MCF 10A (cell line): ENCODE data around the gene PTPRN2. TPM values are rescaled to one million over a fixed set of nuclear protein-coding genes. Genes with fewer than 3 reads are reported as not detected.
"Not testable (repeated sequence)": the region's sequence is repeated elsewhere in the genome, so short reads cannot be mapped to it uniquely, and the experiment has no call there.

Source experiments
- BruUV-seq: library from RNA; stranded (reverse); fragments of 400-500 nt; replicated peaks from 2 replicates; lab custom pipeline; 2021; lab: Mats Ljungman, UMichigan
- CTCF ChIA-PET: fragments of 300-600 bp; sonication (Branson Sonifier 250); formaldehyde crosslinking; extraction: SDS; loops from one replicate; lab custom pipeline; 2021; ENCODE audit warnings: antibody characterized with exemption, inconsistent platforms; lab: Yijun Ruan, JAX
- POLR2A ChIA-PET: fragments of 300-600, 350-650 bp; sonication (Branson Sonifier 250); formaldehyde crosslinking; extraction: SDS; loops from one replicate; lab custom pipeline; 2020; ENCODE audit warnings: antibody characterized with exemption, inconsistent platforms; lab: Yijun Ruan, JAX
- DNase-seq: peaks from one replicate; pipeline ENCODE4 v3.0.0-alpha.2; 2018; ENCODE audit not compliant: unreplicated experiment
- H3K27ac Mint-ChIP-seq: one replicate; pipeline ENCODE4 v1.8.0; 2022; ENCODE audit warnings: mild to moderate bottlenecking, low read depth, mixed read lengths; ENCODE audit not compliant: unreplicated experiment
- H3K27me3 Mint-ChIP-seq: one replicate; pipeline ENCODE4 v1.8.0; 2022; ENCODE audit warnings: mixed read lengths; ENCODE audit not compliant: insufficient read depth, unreplicated experiment
- H3K36me3 Mint-ChIP-seq: one replicate; pipeline ENCODE4 v1.8.0; 2022; ENCODE audit warnings: mild to moderate bottlenecking, moderate library complexity, mixed read lengths; ENCODE audit not compliant: insufficient read depth, unreplicated experiment
- H3K4me1 Mint-ChIP-seq: one replicate; pipeline ENCODE4 v1.8.0; 2022; ENCODE audit warnings: mixed read lengths; ENCODE audit not compliant: insufficient read depth, unreplicated experiment
- H3K4me3 Mint-ChIP-seq: one replicate; pipeline ENCODE4 v1.8.0; 2022; ENCODE audit warnings: mild to moderate bottlenecking, moderate library complexity, mixed read lengths; ENCODE audit not compliant: unreplicated experiment
- H3K9me3 Mint-ChIP-seq: one replicate; pipeline ENCODE4 v1.8.0; 2022; ENCODE audit warnings: mixed read lengths; ENCODE audit not compliant: unreplicated experiment
- intact Hi-C: fragments of 100-400 bp; cut with micrococcal nuclease; formaldehyde crosslinking; loops from 2 replicates; pipeline ENCODE4 v1.14.1; 2022
- total RNA-seq: library from RNA; stranded (reverse); gene quantifications from 2 replicates; pipeline ENCODE4 v1.2.3, GENCODE V29; 2022
- TF ChIP-seq, protein P1 (sequence below): fragments of 200-600 bp; IDR thresholded peaks from one replicate; pipeline ENCODE4 v1.8.0; 2022; ENCODE audit warnings: antibody characterized with exemption, mild to moderate bottlenecking; ENCODE audit not compliant: unreplicated experiment

Gene PTPRN2
- total RNA-seq, 1 experiment from 2014 or later, result 4.5 TPM

DNA sequence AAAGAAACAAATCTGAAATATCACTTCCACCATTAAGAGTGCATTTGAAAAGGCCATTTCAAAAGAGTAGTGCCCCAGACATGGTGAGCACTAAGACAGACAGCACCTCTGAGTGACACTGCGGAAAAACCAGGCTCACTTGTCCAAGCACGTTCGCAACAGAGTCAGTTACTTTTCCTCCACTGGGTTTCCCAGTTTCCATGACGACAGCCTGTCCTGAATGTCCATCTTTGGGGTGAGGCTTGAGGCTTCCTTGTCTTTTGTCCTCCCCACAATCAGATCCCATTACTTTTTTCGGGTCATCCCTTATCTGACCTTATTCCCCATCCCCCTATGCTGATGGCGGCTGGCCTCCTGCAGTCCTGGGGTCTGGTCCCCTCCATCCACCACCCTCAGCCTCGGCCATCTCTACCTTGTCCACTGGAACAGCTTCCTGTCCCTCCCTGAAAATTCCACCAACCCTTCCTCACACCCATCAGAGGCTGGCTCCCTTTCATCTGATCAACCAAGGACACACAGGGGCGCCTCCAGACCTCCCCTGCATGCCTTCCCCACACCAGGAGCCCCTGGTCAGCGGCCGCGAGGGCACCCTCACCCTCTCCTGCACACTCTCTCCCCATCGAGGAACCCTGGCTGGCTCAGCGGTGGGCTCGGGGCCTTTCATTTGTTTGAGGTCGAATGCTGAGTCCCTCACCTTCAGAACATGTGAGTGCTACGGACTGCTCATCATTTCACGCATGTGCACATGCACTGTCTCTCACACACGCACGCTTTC, 887.2 kb downstream of the PTPRN2 start:
- no peak overlapping the region for H3K27ac Mint-ChIP-seq
- no peaks in the 10 kb centered on the region for H3K36me3 Mint-ChIP-seq
- CTCF ChIA-PET, result interaction anchor here (0.6 kb wide), 1 partner anchor 668 kb away, joined by 3 read pairs; no protein-coding TSS in a partner anchor
- intact Hi-C loops, result no loop called here
- no peak overlapping the region for H3K4me3 Mint-ChIP-seq
- BruUV-seq, result no TSS peak
- peaks cover 7% of the 10 kb centered on the region for H3K9me3 Mint-ChIP-seq
- no peaks in the 10 kb centered on the region for H3K4me1 Mint-ChIP-seq
- TF ChIP-seq, protein P1, sequence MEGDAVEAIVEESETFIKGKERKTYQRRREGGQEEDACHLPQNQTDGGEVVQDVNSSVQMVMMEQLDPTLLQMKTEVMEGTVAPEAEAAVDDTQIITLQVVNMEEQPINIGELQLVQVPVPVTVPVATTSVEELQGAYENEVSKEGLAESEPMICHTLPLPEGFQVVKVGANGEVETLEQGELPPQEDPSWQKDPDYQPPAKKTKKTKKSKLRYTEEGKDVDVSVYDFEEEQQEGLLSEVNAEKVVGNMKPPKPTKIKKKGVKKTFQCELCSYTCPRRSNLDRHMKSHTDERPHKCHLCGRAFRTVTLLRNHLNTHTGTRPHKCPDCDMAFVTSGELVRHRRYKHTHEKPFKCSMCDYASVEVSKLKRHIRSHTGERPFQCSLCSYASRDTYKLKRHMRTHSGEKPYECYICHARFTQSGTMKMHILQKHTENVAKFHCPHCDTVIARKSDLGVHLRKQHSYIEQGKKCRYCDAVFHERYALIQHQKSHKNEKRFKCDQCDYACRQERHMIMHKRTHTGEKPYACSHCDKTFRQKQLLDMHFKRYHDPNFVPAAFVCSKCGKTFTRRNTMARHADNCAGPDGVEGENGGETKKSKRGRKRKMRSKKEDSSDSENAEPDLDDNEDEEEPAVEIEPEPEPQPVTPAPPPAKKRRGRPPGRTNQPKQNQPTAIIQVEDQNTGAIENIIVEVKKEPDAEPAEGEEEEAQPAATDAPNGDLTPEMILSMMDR, result no peak
- peaks cover 7% of the 10 kb centered on the region for H3K27me3 Mint-ChIP-seq
- no peak for DNase-seq
- POLR2A ChIA-PET, result no interaction called here

DNA sequence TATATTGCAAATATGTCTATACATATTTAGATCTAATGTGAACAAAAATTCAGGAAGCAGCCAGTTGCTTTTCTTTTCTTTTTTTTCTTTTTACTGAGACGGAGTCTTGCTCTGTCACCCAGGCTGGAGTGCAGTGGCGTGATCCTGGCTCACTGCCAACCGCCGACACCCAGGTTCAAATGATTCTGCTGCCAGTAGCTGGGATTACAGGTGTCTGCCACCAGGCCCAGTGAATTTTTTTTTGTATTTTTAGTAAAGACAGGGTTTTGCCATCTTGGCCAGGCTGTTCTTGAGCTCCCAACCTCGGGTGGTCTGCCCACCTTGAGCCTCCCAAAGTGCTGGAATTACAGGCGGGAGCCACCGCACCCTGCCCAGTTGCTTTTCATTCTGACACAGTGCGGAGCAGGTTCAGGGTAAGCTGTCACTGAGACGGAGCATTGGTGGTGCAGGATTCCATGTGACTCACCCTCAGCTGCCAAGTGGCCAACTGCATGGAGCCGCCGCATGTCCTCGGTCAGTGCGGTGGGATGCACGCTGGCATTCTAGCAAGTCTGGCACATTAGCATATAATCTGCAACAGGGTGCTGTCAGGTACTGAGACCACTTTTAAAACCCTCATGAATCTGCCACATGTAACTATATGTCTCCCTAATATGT, 888.1 kb downstream of the PTPRN2 start:
- CTCF ChIA-PET, result interaction anchor here (0.6 kb wide), 1 partner anchor 1326 kb away, joined by 3 read pairs; no protein-coding TSS in a partner anchor
- H3K27me3 Mint-ChIP-seq, result peaks cover 7% of the 10 kb centered on the region

DNA sequence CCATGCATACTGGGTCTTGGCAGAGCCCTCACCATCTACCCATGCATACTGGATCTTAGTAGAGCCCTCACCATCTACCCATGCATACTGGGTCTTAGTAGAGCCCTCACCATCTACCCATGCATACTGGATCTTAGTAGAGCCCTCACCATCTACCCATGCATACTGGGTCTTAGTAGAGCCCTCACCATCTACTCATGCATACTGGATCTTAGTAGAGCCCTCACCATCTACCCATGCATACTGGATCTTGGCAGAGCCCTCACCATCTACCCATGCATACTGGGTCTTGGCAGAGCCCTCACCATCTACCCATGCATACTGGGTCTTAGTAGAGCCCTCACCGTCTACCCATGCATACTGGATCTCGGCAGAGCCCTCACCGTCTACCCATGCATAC, 890.3 kb downstream of the PTPRN2 start:
- intact Hi-C loops, BruUV-seq, H3K27me3 Mint-ChIP-seq, H3K4me1 Mint-ChIP-seq, H3K27ac Mint-ChIP-seq, POLR2A ChIA-PET, H3K36me3 Mint-ChIP-seq, CTCF ChIA-PET, DNase-seq, H3K4me3 Mint-ChIP-seq, H3K9me3 Mint-ChIP-seq: not testable (repeated sequence)

More for the DNA sequence above, 888.1 kb downstream of the PTPRN2 start:
- Mint-ChIP-seq H3K27ac (no peak overlapping the region), H3K4me3 (no peak overlapping the region), H3K36me3 (no peaks in the 10 kb centered on the region), H3K4me1 (no peaks in the 10 kb centered on the region), H3K9me3 (peaks cover 7% of the 10 kb centered on the region)
- TF ChIP-seq, protein P1, result no peak
- DNase-seq, result no peak
- intact Hi-C loops, result no loop called here
- POLR2A ChIA-PET, result no interaction called here
- BruUV-seq, result no TSS peak

DNA sequence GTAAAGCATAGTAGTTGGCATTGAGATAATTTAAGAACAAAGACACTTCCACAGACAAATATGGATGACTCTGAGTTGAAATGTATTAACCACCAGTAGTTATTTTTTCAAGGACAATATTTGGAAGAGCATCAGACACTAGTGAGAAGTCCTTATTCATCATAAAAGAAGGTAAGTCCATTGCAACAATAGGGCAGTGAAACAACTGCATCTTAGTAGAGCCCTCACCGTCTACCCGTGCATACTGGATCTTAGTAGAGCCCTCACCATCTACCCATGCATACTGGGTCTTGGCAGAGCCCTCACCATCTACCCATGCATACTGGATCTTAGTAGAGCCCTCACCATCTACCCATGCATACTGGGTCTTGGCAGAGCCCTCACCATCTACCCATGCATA, 892.0 kb downstream of the PTPRN2 start:
- BruUV-seq, intact Hi-C loops, CTCF ChIA-PET, DNase-seq, H3K27me3 Mint-ChIP-seq, H3K4me1 Mint-ChIP-seq, H3K4me3 Mint-ChIP-seq, H3K27ac Mint-ChIP-seq, H3K36me3 Mint-ChIP-seq, POLR2A ChIA-PET, H3K9me3 Mint-ChIP-seq: not testable (repeated sequence)

DNA sequence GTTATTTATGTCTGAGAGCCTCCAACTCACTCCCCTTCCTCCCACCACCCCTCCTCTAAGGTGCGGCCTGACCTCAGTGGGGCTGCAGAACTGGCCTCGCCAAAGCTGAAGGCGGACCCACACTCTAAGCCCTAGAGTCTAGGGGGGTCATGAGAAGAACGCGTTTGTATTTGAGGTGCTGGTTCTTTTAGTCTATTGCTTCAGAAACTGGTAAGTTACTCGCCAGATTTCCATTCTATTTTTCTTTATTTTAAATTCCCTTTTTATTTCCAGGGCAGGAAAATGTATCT, 893.3 kb downstream of the PTPRN2 start:
- BruUV-seq, result no TSS peak
- Mint-ChIP-seq H3K4me1 (no peaks in the 10 kb centered on the region), H3K27me3 (no peaks in the 10 kb centered on the region), H3K9me3 (no peaks in the 10 kb centered on the region), H3K36me3 (no peaks in the 10 kb centered on the region), H3K4me3 (no peak overlapping the region), H3K27ac (no peak overlapping the region)
- ChIA-PET POLR2A (no interaction called here), CTCF (no interaction called here)
- intact Hi-C loops, result no loop called here
- TF ChIP-seq, protein P1, result no peak
- DNase-seq, result no peak
